ENCODE data around the gene ZBTB18.

ZBTB18 gene

DNA sequence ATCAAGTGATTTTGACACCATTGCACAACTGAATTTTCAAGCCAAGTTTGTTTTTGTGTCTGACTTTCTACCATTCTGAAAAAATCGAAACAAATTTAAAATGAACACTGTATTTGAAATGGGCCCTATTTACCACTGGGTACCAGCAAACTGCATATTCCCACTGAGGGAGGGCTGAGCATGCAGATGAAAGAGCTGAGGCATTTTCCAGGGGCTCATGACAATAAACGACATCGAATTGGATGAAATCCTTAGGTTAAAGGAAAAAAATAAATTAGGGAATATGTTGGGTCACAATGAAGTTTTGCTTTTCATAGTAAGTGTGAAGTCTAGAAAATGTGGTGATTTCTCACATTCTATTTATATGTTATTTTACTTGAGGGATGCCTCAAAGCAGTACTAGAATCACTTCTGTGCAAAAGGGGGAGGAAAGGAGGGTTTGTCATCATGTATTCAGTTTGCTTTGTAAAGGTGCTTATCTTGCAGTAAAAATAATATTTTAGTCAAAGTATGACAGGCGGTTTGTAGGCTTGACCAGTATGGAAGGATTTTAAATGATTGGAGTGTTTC is 11.2 kb downstream of the ZBTB18 start:
- H3K9me3 ChIP-seq (ENCODE audit: insufficient read depth, low read length) = no peaks in the 10 kb centered on the region
- H3K4me2 ChIP-seq (ENCODE audit: low read depth, low read length, poor library complexity, severe bottlenecking) = no peak overlapping the region
- no peaks in the 10 kb centered on the region for H3F3A ChIP-seq (ENCODE audit: insufficient read depth)
- no peaks in the 10 kb centered on the region for H3K36me3 ChIP-seq (ENCODE audit: low read length)
- no peaks in the 10 kb centered on the region for H3K27me3 ChIP-seq (ENCODE audit: low read length)
- no peaks in the 10 kb centered on the region for H4K20me1 ChIP-seq (ENCODE audit: low read depth, low read length)
- TF ChIP-seq, protein P1, sequence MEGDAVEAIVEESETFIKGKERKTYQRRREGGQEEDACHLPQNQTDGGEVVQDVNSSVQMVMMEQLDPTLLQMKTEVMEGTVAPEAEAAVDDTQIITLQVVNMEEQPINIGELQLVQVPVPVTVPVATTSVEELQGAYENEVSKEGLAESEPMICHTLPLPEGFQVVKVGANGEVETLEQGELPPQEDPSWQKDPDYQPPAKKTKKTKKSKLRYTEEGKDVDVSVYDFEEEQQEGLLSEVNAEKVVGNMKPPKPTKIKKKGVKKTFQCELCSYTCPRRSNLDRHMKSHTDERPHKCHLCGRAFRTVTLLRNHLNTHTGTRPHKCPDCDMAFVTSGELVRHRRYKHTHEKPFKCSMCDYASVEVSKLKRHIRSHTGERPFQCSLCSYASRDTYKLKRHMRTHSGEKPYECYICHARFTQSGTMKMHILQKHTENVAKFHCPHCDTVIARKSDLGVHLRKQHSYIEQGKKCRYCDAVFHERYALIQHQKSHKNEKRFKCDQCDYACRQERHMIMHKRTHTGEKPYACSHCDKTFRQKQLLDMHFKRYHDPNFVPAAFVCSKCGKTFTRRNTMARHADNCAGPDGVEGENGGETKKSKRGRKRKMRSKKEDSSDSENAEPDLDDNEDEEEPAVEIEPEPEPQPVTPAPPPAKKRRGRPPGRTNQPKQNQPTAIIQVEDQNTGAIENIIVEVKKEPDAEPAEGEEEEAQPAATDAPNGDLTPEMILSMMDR (IDR thresholded peaks at IDR 0.05; ENCODE audit: insufficient read depth, low read length, poor library complexity, severe bottlenecking) = no peak
- no peak for TF ChIP-seq EZH2phosphoT487 (conservative IDR thresholded peaks at IDR 0.05; ENCODE audit: low read length)
- H3K9me2 ChIP-seq (replicated peaks; ENCODE audit: insufficient read depth, low read length) = no peaks in the 10 kb centered on the region
- H3K9ac ChIP-seq (ENCODE audit: low read length) = no peak overlapping the region
- H3K27ac ChIP-seq (ENCODE audit: low read depth, low read length) = no peak overlapping the region
- H3K79me2 ChIP-seq (ENCODE audit: insufficient read depth, low read length) = no peaks in the 10 kb centered on the region
- no peak overlapping the region for H2AFZ ChIP-seq (ENCODE audit: low read depth, low read length, severe bottlenecking)
- no peak overlapping the region for H3K4me3 ChIP-seq (ENCODE audit: insufficient read depth, low read length, poor library complexity, severe bottlenecking)

- no peaks in the 10 kb centered on the region for H3F3A ChIP-seq (ENCODE audit: insufficient read depth)
- no peaks in the 10 kb centered on the region for H3K36me3 ChIP-seq (ENCODE audit: low read length)
- no peak overlapping the region for H2AFZ ChIP-seq (ENCODE audit: low read depth, low read length, severe bottlenecking)
- no peak overlapping the region for H3K4me2 ChIP-seq (ENCODE audit: low read depth, low read length, poor library complexity, severe bottlenecking)
- H3K9me3 ChIP-seq (ENCODE audit: insufficient read depth, low read length) = no peaks in the 10 kb centered on the region
- H3K4me3 ChIP-seq (ENCODE audit: insufficient read depth, low read length, poor library complexity, severe bottlenecking) = no peak overlapping the region
- no peaks in the 10 kb centered on the region for H4K20me1 ChIP-seq (ENCODE audit: low read depth, low read length)
- H3K27me3 ChIP-seq (ENCODE audit: low read length) = no peaks in the 10 kb centered on the region
- TF ChIP-seq, protein P1 (IDR thresholded peaks at IDR 0.05; ENCODE audit: insufficient read depth, low read length, poor library complexity, severe bottlenecking) = no peak
- TF ChIP-seq EZH2phosphoT487 (conservative IDR thresholded peaks at IDR 0.05; ENCODE audit: low read length) = no peak
- no peak overlapping the region for H3K9ac ChIP-seq (ENCODE audit: low read length)
- H3K9me2 ChIP-seq (replicated peaks; ENCODE audit: insufficient read depth, low read length) = no peaks in the 10 kb centered on the region
- H3K27ac ChIP-seq (ENCODE audit: low read depth, low read length) = no peak overlapping the region
- no peaks in the 10 kb centered on the region for H3K79me2 ChIP-seq (ENCODE audit: insufficient read depth, low read length)
These were observed 12.4 kb downstream of the ZBTB18 start for GRCh38 chr1:244063498-244063897.

GRCh38 chr1:244064621-244065020 is 13.5 kb downstream of the ZBTB18 start:
- H3K36me3 ChIP-seq (ENCODE audit: low read length) = no peaks in the 10 kb centered on the region
- no peak overlapping the region for H3K27ac ChIP-seq (ENCODE audit: low read depth, low read length)
- no peaks in the 10 kb centered on the region for H4K20me1 ChIP-seq (ENCODE audit: low read depth, low read length)
- no peaks in the 10 kb centered on the region for H3K79me2 ChIP-seq (ENCODE audit: insufficient read depth, low read length)
- H3K9ac ChIP-seq (ENCODE audit: low read length) = no peak overlapping the region
- H3K4me2 ChIP-seq (ENCODE audit: low read depth, low read length, poor library complexity, severe bottlenecking) = no peak overlapping the region
- no peaks in the 10 kb centered on the region for H3F3A ChIP-seq (ENCODE audit: insufficient read depth)
- no peak overlapping the region for H2AFZ ChIP-seq (ENCODE audit: low read depth, low read length, severe bottlenecking)
- no peaks in the 10 kb centered on the region for H3K9me3 ChIP-seq (ENCODE audit: insufficient read depth, low read length)
- no peak overlapping the region for H3K4me3 ChIP-seq (ENCODE audit: insufficient read depth, low read length, poor library complexity, severe bottlenecking)
- TF ChIP-seq, protein P1 (IDR thresholded peaks at IDR 0.05; ENCODE audit: insufficient read depth, low read length, poor library complexity, severe bottlenecking) = no peak
- no peak for TF ChIP-seq EZH2phosphoT487 (conservative IDR thresholded peaks at IDR 0.05; ENCODE audit: low read length)
- H3K9me2 ChIP-seq (replicated peaks; ENCODE audit: insufficient read depth, low read length) = no peaks in the 10 kb centered on the region
- H3K27me3 ChIP-seq (ENCODE audit: low read length) = no peaks in the 10 kb centered on the region
